GM18507 (cell line): ENCODE results near the gene KCTD6.
"Not testable (repeated sequence)": the region's sequence is repeated elsewhere in the genome, so short reads cannot be mapped to it uniquely, and the experiment has no call there.

ENCODE experiments used
- DNase-seq: peaks from one replicate; pipeline ENCODE4 v3.0.0; 2011; ENCODE audit warnings: low read depth; ENCODE audit not compliant: insufficient read length; ENCODE audit errors: extremely low spot score
- FAIRE-seq: peaks from 2 replicates; lab custom pipeline; 2011; peaks lifted over from hg19 to GRCh38; lab: Jason Lieb, UNC

KCTD6 gene

DNA sequence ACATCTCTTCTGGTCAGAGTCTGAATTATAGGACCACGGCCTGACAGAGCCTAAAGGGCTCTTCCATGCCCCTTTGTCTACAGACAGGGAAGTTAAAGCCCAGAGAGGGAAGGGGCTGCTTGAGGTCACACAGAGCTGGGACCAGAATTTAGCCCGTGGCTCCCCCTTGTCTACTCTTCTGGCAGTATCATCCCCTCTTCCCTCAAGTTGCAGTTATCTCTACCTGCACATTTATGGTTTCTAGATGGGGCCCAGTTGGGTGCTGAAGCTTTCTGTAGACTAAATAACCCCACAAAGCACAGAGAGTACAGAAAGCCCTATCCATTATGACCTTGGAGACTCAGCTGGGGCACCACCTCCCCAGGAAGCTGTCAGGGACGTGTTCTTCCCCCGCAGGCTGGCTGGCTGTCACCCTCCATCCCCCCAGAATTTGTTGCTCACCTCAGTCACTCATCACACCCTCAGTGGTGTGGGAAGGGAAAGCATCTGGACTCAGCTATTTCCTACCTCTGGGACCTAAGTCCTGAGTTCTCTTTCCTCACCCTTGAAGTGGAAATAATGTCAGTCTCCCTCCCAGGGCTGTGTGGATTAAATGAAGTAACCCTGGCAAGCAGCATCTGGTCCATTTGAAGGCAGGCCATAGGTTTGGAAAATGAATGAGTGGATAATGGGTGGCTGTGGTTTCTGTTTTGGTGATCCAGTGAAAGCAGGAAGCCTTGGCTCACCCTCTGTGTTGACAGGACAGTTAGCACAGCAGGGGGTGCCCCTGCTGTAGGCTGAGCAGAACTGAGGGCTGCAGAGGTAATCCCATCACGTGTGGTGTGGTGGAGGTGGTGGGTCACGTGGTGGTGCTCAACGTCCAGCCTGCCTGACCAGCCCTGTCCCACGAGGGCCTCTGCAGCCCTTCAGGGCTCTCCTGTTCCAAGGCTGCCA lies 28.8 kb downstream of the KCTD6 start:
- DNase-seq (no peak), FAIRE-seq (no peak)

DNA sequence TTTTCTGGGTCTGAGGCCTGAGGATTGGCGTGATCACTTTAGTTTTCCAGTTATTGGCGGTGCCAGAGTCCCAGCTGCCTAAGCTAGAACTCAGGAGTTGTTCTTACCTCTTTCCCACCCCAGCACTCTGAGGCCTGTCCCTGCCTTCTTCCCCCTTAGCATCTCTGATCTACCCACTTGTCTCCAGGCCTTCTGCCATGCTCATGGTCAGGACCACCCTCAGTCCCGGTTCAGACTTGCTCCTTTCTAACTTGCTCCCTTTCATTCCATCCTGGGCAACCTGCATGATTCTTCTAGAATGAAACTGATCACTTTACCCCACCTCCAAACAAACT lies 29.4 kb downstream of the KCTD6 start:
- FAIRE-seq (no peak), DNase-seq (no peak)

DNA sequence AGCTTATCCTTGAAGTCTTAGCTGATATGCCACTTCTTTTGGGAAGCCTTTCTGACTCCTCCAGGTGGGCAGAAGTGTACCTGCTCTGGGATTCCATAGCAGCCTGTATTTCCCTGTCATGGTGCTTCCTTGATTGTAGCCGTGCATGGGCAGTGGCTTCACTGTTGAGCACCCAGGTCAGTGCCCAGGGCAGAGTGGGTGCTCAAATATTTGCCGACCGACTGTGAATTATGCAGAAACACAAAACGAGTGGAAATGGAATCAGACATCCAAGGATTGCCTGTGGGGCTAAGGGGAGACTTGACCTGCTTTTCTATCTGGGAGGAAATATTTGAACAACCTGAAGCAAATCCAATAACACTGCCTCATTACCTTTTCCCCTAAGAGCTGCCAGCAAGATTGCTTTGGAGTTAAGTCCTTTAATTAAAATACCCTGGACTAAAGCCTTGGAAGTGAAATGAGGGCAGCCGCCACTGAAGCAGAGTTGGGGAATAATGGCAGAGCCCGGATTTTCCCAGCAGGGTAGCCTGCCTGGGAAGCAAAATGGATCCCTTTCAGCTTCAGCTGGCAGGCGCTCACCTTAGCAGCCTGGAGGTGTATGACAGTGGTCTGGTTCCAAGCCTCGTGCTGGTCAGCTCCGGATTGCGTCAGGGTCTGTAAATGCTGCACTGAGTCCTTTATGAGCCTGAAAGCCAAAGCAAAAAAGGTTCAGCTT lies 30.2 kb downstream of the KCTD6 start:
- no peak for FAIRE-seq
- DNase-seq = no peak

DNA sequence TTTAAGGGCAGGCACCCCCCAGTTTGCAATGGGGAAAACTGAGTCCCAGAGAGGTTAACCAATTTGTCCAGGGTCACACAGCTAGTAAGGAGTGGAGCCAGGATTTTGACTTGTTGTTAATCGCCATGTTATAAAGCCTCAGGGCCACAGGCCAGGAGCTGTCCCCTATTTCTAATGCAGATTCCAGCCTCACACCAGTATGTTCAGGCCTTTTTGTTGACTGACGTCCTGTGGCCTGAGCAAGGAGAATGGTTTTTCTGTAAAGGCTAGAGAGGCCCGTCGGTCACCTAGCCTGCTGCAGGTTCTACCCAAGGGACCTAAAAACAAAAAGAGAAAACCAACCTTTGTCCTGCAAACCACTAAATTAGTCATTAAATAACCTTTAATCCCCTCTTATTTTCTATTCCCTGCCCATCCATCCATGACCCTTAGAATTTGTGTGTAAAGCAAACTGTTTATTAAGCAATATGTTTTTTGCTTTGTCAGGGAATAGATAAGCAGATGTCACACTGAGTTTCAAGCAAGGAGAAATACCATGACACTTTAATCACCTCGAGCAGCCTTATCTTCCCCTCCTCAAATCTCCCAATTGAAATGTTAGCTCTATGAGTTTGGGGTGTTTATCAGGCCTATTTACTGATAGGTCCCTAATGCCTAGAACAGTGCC lies 31.0 kb downstream of the KCTD6 start:
- FAIRE-seq (no peak), DNase-seq (no peak)

DNA sequence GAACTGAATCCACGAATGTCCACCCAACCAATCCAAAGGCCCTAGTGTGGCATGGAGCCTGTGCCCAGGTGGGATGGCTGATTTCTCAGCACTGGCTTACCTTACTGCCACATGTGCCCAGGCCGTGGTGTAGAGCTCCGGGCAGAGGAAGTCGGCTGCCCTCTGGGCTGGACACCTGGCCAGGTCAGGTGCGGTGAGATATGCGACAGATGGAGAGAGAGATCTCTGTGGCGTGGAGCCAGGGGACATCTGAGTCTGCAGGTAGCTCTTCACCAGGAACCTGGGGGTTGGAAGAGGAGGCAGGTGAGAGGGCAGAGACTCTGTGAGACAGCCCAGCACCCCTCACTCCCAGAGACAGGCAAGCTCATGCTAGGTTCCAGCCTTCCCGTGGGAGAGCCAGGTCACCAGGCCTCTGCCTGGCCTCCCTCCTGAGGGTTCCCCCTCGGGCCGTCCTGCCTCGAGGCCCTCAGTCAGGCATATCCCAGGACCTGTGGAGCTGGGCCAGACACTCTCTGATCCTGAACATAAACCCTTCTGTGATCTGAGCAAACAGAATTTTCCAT lies 32.5 kb downstream of the KCTD6 start:
- DNase-seq (no peak), FAIRE-seq (no peak)

DNA sequence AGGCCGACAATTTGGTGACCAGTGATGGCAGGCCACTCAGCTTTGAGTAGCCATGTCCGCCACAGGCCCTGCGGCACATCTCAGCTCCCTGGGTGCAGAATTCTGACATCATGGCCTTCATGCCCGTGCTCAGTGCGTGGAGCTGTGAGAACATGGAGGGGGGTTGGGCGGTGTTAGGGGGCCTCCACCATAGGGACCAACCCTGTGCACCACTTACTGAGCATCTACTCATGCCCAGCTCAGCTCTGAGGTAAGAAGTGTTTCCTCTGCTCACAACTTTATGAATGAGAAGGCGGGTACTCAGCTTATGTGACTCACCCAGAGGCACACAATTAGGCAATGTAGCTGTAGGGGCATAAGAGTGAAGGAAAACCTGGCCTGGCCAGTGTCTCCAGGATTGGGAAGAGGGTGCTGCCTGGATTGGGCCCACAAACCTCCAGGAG lies 34.6 kb downstream of the KCTD6 start:
- no peak for DNase-seq
- FAIRE-seq = no peak

DNA sequence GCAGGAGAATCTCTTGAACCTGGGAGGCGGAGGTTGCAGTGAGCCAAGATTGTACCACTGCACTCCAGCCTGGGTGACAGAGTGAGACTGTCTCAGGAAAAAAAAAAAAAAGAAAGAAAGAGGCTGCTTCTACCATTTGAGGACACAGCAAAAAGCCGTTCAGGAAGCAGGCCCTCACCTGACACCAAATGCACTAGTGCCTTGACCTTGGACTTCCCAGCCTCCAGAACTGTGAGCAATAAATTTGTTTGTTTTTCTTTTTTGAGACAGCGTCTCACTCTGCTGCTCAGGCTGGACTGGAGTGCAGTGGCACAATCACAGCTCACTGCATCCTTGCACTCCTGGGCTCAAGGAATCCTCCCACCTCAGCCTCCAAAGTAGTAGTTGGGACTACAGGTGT lies 35.5 kb downstream of the KCTD6 start:
- DNase-seq, FAIRE-seq: not testable (repeated sequence)

DNA sequence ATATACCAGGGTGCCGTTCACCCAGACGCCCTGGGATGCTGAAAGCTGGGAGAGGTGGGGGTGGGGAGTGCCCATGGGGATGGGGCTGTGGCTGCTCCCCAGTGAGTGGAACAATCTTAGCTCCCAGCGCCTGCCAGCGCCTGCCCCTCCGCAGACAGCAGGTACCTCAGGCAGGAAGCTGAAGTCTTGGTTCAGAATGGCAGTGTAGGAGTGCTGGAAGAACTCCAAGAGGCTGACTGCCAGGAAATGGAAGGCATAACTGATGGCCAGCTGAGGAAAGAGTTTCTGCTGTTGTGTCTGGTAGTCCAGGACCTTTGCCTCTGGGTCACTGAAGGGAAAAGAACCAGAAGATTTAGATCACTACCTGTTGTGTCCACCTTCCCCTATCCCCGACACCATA lies 36.7 kb downstream of the KCTD6 start:
- DNase-seq (no peak), FAIRE-seq (no peak)

DNA sequence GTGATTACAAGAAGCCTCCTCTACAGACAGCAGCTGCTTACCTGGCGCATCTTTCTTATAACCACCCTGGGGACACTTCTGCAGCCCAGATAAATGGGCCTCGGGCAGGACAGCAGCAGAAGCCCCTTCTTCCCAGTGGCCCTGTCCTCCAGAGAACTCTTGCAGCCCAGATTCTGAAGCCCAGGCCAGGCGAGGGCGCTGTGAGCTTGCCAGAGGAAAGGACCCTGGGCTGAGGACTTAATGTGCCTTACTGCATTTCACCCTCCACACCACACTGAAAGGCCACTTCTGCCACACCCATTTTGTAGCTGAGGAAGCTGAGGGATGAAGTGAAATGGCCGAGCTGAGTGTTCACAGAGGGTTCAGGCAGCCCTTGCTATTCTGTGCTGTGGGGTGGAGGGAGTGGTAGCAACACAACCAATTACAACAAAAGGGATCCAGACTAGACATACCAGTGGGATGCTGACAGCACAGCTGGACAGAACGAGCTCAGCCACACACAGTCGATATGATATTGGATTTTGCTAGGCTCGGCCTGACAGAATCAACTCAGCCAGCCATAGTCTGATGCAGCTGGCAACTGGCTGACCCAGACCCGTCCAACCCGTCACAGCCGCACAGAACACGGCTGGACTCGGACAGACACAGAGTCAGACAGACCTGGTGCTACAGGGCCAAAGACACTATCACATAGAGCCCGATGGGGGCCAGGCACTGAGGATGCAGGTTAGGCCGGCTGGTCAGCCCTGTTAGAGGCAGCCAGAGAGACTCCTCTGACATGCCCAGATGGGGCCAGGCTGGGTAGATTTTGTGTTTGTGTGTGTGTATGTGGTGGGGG lies 37.8 kb downstream of the KCTD6 start:
- FAIRE-seq = no peak
- no peak for DNase-seq

DNA sequence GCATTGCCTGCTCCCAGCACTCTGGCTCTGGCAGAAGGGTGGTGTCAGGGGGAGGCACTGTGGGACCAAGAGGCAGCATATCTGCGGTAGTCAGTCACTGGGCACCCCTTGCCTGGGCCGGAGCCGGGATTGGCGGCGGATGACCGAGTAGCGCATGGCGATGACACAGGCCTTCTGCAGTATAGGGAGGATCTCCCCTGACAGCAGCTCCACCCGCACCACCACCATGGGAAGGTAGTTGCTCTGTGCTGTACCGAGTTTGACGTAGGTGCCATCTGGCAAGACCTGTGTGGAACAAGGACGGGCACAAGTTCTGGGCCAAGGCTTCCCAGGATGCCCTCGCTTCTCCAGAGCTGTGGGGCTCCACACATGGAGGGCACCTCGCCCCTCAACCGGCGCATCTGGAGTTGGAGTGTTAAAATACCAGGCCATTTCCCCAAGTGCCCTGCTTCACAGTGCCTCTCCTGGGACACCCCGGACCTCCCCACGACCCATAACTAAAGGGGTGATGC lies 38.5 kb downstream of the KCTD6 start:
- FAIRE-seq = no peak

DNA sequence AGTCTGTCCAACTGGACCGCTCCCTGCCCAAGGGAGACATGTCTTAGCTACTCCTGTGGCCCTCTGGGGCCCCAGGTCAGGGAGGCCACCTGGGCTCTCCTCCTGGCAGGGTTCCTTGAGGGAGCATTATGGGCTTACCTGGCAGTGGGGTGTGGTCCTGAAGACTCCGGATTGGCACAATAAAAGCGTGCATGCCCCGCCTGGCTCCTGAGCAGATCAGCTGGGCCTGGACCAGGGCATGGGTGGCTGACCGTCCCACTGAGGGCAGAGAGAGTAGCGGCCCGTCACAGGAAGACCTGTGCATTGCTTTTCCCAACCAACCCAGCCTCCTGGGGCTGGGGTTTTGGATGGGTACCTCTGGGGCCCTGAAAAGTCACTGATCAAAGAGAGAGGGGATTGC lies 39.7 kb downstream of the KCTD6 start:
- FAIRE-seq (no peak), DNase-seq (no peak)

More for the DNA sequence above, 38.5 kb downstream of the KCTD6 start:
- no peak for DNase-seq

DNA sequence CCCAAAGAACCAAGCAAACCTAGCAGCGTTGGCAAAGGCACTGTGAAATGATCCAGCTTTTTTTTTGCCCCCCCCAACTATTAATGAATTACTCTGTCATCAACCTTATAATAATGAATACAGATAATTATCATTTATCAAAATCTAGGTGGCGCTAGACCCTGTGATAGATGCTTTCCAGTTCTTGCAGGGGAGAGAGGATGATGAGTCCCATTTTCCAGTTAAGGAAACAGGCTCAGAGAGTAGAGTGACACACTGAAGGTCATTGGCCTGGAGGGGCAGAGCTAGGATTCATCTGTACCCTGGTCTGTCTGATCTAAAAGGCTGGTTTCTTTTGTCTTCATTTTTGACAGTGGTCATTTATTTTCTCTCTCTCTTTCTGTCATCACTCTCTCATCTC lies 40.1 kb downstream of the KCTD6 start:
- FAIRE-seq = no peak
- DNase-seq = no peak

DNA sequence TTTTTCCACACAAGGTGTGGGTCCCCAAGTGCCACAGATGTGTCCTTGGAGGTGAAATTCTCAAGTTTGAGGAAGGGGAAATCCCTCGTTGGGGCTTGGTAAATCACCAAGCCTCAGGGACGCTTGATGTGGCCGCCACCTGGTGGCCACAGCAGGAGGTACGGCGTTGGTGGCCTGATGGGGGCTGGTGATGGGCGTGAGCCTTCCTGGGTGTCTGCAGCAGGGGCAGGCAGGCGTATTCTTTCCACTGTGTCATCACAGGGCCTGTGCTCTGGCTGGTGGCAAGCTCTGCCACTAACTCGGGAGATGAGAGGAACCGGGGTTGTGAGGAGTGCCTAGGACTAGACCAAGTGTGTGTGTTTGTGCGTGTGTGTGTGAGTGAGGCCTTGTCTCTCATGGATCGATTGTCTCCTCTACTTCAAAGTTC lies 40.9 kb downstream of the KCTD6 start:
- peak; percentile 73 for DNase-seq
- FAIRE-seq = peak; percentile 93

DNA sequence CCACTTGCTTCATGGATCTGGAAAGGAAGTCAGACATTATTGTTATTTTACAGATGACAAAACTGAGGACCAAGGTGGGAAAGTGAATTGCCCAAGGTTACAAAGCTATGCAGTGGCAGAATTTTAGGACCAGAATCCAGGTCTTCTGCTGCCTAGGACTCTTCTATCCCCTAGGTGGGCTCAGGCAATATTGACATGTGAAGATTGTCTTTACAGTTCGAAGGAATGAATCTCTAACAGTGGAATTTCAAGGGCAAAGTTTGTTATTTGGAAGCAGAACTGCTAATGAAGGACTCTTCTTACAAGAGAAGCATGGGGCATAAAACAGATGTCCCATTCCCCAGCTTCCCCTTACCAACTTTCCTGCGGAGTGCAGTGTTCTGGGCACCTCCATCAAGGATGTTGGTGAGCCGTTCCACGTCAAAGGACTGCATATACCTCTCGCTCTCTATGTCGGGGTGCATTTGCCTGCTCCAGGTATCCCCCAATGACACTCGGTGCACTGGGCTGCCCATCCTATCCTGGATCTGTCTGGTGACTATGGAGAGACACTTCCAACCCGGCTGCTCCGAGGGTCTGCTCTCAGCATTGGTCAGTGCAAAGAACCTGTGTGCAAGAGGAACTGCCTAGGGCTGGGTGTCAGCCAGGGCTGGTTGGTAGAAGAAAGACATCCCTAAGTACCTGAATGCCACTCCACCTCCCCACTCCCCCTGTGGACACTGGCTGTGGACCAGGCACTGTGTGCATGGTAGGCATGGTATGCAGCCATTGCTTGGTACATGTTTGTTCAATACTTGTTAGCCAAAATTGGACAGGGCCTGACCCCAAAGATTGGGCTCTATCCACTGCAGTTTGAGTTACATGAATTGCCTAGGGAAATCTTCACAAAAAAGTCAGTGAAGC lies 42.9 kb downstream of the KCTD6 start:
- no peak for DNase-seq
- FAIRE-seq = no peak

DNA sequence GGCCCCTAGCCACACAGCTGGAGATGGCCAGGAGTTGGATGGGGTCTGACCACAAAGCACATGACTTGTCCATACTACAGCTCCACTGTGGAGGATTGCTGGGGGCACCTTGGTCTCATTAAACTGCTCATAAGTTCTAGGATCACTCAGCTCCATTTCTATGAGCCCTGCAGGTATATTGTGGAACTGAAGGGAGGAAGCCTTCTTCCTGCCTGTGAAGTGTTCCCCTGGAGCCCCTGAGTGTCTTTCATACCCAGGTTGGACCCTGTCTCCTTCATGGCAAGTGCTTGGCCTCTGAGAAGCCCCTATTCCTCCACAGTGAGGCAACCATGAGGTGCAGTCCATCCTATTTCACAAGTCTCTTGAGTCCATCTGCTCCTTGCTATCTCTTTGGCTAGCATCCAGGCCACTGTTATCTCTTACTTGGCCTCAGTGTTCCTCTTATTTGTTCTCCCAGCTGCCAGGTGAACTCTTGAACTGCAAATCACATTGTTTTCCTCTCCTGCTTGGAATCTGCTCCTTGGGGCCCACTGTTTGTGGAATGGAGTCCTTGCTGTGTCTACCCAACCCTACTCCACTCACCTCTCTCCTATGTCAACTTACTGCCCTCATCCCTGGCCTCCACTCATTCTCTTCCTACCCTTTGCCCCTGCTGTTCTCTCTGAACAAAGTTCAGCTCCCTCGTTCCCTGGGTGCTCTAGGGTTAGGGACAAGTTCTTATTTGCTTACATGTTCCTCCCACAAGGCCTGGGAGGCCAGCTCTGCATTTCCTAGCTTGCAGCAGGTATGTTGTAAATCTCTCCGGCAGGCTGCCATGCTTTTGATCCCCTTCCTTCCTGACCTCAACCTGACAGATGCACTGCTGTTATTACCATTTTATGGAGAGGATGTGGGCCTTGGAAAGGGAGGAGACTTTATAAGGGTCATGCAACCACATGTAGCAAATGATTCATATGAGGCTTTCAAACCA lies 43.9 kb downstream of the KCTD6 start:
- no peak for DNase-seq
- FAIRE-seq = no peak

DNA sequence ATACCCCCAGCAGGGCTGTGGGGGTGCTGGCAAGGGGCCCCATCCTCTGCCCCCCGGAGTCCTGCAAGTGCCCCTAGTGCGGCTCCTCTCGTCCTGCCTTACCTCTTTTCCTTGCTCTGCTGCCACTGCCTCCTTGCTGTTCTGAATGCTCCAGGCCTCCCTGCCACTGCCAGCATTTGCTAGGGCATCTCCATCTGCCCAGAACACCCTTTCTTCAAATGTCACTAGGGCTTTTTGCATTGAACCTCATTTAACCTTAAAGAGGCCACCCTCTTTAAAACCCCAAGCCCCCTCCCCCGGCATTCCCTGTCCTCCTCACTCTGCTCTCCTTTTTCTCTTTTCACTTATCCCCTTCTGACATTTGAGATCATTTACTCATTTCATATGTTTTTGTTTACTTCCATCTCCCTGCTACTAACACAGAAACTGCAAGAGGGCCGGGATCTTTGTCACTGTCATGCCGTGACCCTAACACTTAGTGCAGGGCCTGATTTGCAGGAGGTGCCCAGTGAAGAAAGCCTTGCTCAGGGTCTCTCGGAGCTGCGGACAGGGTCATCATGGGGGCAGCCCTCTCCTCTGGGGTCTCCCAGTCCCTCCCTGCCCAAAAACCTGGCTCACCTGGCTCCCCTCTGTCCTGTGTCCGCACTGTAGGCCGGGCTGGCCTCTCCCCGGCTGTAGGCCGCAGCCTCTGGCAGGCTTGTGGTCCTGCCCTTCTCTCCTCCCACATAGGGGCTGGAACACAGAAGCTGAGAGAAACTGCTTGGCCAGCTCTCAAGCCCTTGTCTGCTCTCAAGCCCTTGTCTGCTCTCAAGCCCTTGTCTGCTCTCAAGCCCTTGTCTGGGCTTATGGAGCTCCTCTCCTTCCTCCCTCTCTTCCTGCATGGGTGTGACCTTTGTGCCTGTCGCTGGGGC lies 44.9 kb downstream of the KCTD6 start, which contains the start of gene ACOX2:
TSS of gene ACOX2 (minus strand) at position 690 of the 911 bp plus-strand sequence. CDS start 2,084 bp downstream, outside the sequence.
- DNase-seq = no peak
- FAIRE-seq = no peak
